HEK293T (cell line): ENCODE results near the gene IL17REL.

Source experiments
- LEF1 ChIP-seq: fragments of 450-650 bp; IDR thresholded peaks from 2 replicates; pipeline ENCODE4 v1.6.1; 2017; ENCODE audit warnings: mild to moderate bottlenecking, borderline replicate concordance
- NFRKB ChIP-seq: fragments of 450-650 bp; IDR thresholded peaks from 2 replicates; pipeline ENCODE4 v1.6.1; 2016; ENCODE audit warnings: mild to moderate bottlenecking, moderate library complexity
- TARDBP ChIP-seq: fragments of 450-650 bp; IDR thresholded peaks from 2 replicates; pipeline ENCODE4 v1.6.1; 2016
- TF ChIP-seq, protein P1 (sequence below): fragments of 450-650 bp; IDR thresholded peaks from 2 replicates; pipeline ENCODE4 v1.6.1; 2016

DNA sequence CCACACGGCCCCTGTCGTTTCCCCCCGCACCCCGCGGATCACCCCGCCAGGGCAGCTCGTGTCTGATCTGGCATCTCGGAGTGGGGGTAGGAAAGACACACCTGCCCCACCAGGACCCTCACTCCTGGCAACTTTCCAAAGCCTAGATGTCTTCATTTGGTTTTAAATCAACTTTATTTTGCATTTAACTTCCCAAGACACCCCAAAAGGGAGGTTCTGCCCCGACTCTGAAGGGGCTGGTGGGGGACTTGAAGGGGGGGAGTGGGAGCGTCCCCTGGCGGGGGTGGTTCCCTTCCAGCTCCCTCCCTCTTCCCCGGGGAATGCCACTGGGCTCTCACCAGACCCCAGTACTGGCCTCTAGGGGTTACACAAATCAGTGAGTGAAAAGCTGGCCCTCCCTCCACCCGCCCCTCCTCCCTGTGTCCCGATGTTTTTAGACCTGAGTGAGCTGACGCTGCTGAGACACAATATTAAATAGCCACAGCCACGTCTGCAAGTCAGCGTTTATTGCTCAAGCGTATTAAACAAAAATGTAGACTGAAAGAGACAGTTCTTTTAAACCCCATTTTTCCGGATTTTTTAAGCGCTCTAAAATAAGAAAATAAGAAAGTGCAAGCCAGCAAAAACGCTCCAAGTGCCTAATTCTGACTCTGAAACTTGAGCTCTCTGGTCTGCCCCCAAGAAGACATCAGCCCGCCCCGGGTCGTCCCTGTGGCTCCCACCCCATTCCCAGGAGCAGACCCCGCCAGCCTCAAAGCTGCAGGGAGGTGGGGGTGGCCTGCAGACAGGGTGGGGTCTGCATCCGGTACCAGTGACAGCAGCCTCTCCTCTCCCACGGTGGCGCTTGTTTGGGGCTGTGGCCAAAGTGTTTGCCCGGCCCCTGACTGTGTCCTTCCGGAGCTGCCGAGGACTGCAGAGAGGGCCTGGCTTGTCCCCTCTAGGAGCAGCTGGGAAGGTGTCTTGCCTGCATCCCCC, 46.6 kb upstream of the IL17REL start:
- TF ChIP-seq, protein P1, sequence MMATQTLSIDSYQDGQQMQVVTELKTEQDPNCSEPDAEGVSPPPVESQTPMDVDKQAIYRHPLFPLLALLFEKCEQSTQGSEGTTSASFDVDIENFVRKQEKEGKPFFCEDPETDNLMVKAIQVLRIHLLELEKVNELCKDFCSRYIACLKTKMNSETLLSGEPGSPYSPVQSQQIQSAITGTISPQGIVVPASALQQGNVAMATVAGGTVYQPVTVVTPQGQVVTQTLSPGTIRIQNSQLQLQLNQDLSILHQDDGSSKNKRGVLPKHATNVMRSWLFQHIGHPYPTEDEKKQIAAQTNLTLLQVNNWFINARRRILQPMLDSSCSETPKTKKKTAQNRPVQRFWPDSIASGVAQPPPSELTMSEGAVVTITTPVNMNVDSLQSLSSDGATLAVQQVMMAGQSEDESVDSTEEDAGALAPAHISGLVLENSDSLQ: no peak
- TF ChIP-seq TARDBP (no peak), NFRKB (no peak), LEF1 (no peak)
